ENCODE results near the gene CHML. TPM values are rescaled to one million over a fixed set of nuclear protein-coding genes. Genes with fewer than 3 reads are reported as not detected.

The CHML gene
- total and polyA plus RNA-seq, 12 donors = 0.30 to 10.0 (median 3.0) TPM

GRCh38 chr1:241638909-241639622 lies 1.1 kb downstream of the CHML start:
- intact Hi-C loops (cut with DNase I) = no loop called here
- no peak for DNase-seq
- 13 to 16% (median 14%) methylated on average over 11 of the region's 11 CpGs for WGBS, 4 donors
- TF ChIP-seq POLR2A (IDR thresholded peaks at IDR 0.05) (no peak), CTCF (IDR thresholded peaks at IDR 0.05) (no peak)
- H3K4me3 ChIP-seq = peak overlapping the region in 3 of 4 donors; percentile 56 to 97 (median 86)
- H3K9me3 ChIP-seq (replicated peaks in 1 of 3) = no peaks in the 10 kb centered on the region
- peaks cover 10 to 15% of the 10 kb centered on the region in 2 donors for H3K4me1 ChIP-seq (replicated peaks in 1 of 2)
- no peaks in the 10 kb centered on the region for H3K27me3 ChIP-seq
- no peaks in the 10 kb centered on the region for H3K36me3 ChIP-seq (replicated peaks in 1 of 2)
- peak overlapping the region in 1 of 5 donors; percentile 89 for H3K27ac ChIP-seq

- no peaks in the 10 kb centered on the region for H3K36me3 ChIP-seq (replicated peaks in 1 of 2)
- intact Hi-C loops (cut with DNase I) = no loop called here
- no peak for DNase-seq
- no peaks in the 10 kb centered on the region for H3K9me3 ChIP-seq (replicated peaks in 1 of 3)
- H3K27ac ChIP-seq = no peak overlapping the region
- no peaks in the 10 kb centered on the region for H3K27me3 ChIP-seq
- no peak overlapping the region for H3K4me3 ChIP-seq
- WGBS, 4 donors = 81 to 93% (median 88%) methylated on average over 5 of the region's 5 CpGs
- TF ChIP-seq POLR2A (IDR thresholded peaks at IDR 0.05) = no peak
- no peak for TF ChIP-seq CTCF (IDR thresholded peaks at IDR 0.05)
- peaks cover 10 to 15% of the 10 kb centered on the region in 2 donors for H3K4me1 ChIP-seq (replicated peaks in 1 of 2)
Observed at GRCh38 chr1:241638099-241638682, 2.0 kb downstream of the CHML start.

GRCh38 chr1:241637604-241638003 lies 2.6 kb downstream of the CHML start:
- 81 to 90% (median 85%) methylated on average over 4 of the region's 4 CpGs for WGBS, 4 donors
- Histone ChIP-seq H3K4me3 (no peak overlapping the region), H3K27me3 (no peaks in the 10 kb centered on the region), H3K36me3 (replicated peaks in 1 of 2) (no peaks in the 10 kb centered on the region), H3K27ac (no peak overlapping the region), H3K4me1 (replicated peaks in 1 of 2) (peaks cover 10 to 15% of the 10 kb centered on the region in 2 donors), H3K9me3 (replicated peaks in 1 of 3) (no peaks in the 10 kb centered on the region)
- intact Hi-C loops (cut with DNase I) = no loop called here
- TF ChIP-seq POLR2A (IDR thresholded peaks at IDR 0.05) (no peak), CTCF (IDR thresholded peaks at IDR 0.05) (no peak)
- DNase-seq = no peak

- Histone ChIP-seq H3K4me1 (replicated peaks in 1 of 2) (peaks cover 10 to 15% of the 10 kb centered on the region in 2 donors), H3K27me3 (no peaks in the 10 kb centered on the region), H3K9me3 (replicated peaks in 1 of 3) (no peaks in the 10 kb centered on the region), H3K27ac (no peak overlapping the region), H3K4me3 (no peak overlapping the region), H3K36me3 (replicated peaks in 1 of 2) (no peaks in the 10 kb centered on the region)
- no peak for DNase-seq
- TF ChIP-seq POLR2A (IDR thresholded peaks at IDR 0.05) = no peak
- TF ChIP-seq CTCF (IDR thresholded peaks at IDR 0.05) = no peak
- intact Hi-C loops (cut with DNase I) = no loop called here
Observed at GRCh38 chr1:241637046-241637590, 3.1 kb downstream of the CHML start.
